ENCODE measurements around the gene RPS21. TPM values are rescaled to one million over a fixed set of nuclear protein-coding genes. Genes with fewer than 3 reads are reported as not detected.

Gene RPS21
- total RNA-seq, 2 donors from 2014 or later: 1,359 to 1,579 TPM

DNA sequence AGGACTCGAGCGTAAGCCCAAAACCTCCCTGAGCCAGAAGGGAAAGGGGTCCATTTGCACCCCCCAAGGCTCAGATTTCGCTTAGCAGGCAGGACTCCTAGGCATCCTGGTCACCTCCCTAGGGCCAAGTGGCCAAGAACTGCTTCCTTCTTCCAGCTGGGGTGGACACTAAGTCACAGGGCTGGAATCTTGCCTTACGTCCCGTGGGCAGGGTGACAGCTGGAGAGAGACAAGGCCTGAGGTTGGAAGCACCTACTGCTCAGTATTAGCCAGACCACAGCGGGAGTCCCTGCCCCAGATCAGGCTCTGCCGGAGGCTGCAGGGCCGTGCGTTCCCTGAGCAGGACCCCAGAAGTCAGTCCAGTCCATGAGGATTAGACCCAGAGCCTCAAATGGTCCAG lies 39.5 kb upstream of the RPS21 start:
- no peak overlapping the region for H3K9ac ChIP-seq (ENCODE audit: low read depth in 2 of 2, low read length in 2 of 2)
- H3K36me3 ChIP-seq: no peaks in the 10 kb centered on the region
- H3K27ac ChIP-seq: no peak overlapping the region
- TF ChIP-seq, protein P1, sequence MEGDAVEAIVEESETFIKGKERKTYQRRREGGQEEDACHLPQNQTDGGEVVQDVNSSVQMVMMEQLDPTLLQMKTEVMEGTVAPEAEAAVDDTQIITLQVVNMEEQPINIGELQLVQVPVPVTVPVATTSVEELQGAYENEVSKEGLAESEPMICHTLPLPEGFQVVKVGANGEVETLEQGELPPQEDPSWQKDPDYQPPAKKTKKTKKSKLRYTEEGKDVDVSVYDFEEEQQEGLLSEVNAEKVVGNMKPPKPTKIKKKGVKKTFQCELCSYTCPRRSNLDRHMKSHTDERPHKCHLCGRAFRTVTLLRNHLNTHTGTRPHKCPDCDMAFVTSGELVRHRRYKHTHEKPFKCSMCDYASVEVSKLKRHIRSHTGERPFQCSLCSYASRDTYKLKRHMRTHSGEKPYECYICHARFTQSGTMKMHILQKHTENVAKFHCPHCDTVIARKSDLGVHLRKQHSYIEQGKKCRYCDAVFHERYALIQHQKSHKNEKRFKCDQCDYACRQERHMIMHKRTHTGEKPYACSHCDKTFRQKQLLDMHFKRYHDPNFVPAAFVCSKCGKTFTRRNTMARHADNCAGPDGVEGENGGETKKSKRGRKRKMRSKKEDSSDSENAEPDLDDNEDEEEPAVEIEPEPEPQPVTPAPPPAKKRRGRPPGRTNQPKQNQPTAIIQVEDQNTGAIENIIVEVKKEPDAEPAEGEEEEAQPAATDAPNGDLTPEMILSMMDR (IDR thresholded peaks at IDR 0.05): no peak
- H3K4me3 ChIP-seq: no peak overlapping the region
- peaks cover 4% of the 10 kb centered on the region for H3K4me1 ChIP-seq
- H3K27me3 ChIP-seq: no peaks in the 10 kb centered on the region
- no peaks in the 10 kb centered on the region for H3K9me3 ChIP-seq
- no peak for DNase-seq
- intact Hi-C loops (cut with DNase I): no loop called here

DNA sequence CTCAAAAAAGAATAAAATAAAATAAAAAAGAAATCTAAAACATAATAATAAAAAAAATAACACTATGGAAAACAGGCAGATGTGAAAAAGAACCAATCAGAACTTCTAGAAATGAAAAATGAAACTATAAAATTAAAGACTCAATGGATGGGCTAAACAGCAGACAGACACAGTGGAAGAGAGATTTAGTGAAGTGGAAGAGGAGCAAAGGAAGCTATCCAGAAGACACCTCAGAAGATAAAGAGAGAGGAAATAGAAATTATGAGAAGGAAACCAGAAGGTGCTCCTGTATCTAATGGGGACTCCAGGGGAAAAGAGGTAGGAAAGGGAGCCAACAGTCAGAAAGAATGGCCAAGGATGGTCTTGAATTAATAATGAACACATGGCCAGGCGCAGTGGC lies 38.3 kb upstream of the RPS21 start:
- H3K9me3 ChIP-seq: no peaks in the 10 kb centered on the region
- DNase-seq: no peak
- no peak overlapping the region for H3K9ac ChIP-seq (ENCODE audit: low read depth in 2 of 2, low read length in 2 of 2)
- H3K27me3 ChIP-seq: no peaks in the 10 kb centered on the region
- no peaks in the 10 kb centered on the region for H3K36me3 ChIP-seq
- no peak overlapping the region for H3K27ac ChIP-seq
- H3K4me3 ChIP-seq: no peak overlapping the region
- H3K4me1 ChIP-seq: peaks cover 4% of the 10 kb centered on the region
- intact Hi-C loops (cut with DNase I): no loop called here
- TF ChIP-seq, protein P1 (IDR thresholded peaks at IDR 0.05): no peak

DNA sequence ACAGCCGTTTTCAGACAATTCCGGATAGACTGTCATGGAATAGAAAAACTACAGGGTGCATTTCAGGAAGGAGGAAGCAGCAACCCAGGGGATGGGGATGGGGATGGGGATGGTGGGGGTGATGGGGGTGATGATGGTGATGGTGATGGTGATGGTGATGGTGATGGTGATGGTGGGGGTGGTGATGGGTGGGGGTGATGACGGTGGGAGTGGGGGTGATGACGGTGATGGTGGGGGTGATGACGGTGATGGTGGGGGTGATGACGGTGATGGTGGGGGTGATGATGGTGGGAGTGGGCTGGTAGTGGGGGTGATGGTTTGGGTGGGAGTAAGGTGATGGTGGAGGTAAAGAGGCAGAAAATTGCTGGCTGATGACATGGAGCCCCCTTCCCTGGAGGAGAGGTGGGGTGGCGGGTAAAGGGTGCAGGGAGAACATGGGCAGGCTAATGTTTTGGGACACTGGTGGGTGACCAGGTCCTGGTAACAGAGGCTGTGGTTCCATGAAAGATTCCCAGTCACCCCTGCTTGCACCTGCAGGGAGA lies 37.3 kb upstream of the RPS21 start:
- intact Hi-C loops (cut with DNase I): no loop called here
- TF ChIP-seq, protein P1 (IDR thresholded peaks at IDR 0.05): no peak
- DNase-seq: no peak
- no peak overlapping the region for H3K9ac ChIP-seq (ENCODE audit: low read depth in 2 of 2, low read length in 2 of 2)
- peaks cover 4% of the 10 kb centered on the region for H3K4me1 ChIP-seq
- no peaks in the 10 kb centered on the region for H3K36me3 ChIP-seq
- no peaks in the 10 kb centered on the region for H3K9me3 ChIP-seq
- H3K4me3 ChIP-seq: no peak overlapping the region
- no peaks in the 10 kb centered on the region for H3K27me3 ChIP-seq
- H3K27ac ChIP-seq: no peak overlapping the region

DNA sequence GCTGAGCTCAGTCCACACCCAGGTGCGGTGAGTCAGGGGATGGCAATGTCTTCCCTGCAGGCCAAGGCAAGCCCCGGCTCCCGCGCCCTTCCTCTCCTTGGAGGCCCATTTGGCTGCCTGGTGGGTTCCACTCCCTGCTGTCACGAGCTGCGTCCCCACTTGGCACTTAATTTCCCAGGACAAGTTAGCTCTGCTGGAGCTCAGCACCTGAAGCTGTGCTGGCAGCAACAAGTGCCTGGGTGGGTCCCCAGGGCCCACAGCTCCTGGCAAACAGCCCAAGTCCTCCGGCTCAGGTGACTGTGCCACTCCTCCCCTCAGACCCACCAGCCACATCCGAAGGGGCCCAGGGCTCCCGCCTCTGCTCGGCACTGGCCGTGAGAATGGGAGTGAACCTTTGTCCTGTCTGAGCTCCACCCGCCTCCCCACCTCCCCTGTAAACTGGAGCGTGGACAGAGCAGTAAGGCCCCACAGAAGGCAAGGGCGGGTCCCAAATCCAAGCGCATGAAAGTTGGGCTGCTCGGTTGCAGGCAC lies 36.7 kb upstream of the RPS21 start:
- peak; percentile 53 for DNase-seq

DNA sequence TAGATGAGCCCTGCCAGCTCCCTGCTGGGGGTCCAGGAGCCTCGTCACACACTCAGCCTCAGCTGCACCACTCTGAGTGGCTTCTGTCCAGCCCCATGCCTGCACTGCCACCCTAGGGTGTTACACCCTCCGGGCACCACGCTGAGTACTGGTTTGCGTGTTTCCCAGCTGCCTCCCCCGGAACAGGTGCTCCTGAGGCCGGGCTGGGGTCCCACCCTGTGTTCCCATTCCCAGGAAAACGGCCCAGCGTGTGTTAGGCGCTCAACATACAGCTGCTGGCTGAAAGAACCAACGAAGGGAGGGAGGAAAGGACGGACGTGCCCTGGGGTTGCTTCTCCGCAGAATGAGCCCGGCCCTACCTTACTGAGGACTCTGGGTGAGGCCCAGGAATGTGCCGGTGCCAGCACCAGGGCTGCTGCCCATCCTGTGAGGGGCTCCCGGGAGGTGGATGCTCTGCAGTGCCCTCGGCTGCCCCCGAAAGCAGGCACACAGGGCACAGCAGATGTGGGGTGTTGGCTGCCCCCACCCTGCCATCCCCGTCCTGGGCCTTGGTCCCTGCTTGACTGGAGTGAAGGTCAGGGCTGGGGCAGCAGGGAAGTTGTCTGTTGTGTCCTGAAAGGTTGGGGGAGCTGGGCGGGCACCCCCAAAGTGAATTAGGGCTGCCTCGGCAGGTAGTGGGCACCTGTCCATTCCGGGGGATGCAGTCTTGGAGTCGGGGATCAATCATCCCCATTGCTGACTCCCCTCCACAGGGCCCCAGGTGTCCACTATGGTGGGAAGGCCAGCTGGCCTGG lies 36.1 kb upstream of the RPS21 start:
- Histone ChIP-seq H3K27me3 (no peaks in the 10 kb centered on the region), H3K9ac (ENCODE audit: low read depth in 2 of 2, low read length in 2 of 2) (no peak overlapping the region), H3K9me3 (no peaks in the 10 kb centered on the region), H3K4me1 (peaks cover 4% of the 10 kb centered on the region), H3K27ac (no peak overlapping the region), H3K4me3 (no peak overlapping the region), H3K36me3 (no peaks in the 10 kb centered on the region)
- TF ChIP-seq, protein P1 (IDR thresholded peaks at IDR 0.05): no peak
- intact Hi-C loops (cut with DNase I): no loop called here
- no peak for DNase-seq

More for the DNA sequence above, 36.7 kb upstream of the RPS21 start:
- no peaks in the 10 kb centered on the region for H3K27me3 ChIP-seq
- H3K9me3 ChIP-seq: no peaks in the 10 kb centered on the region
- no peak overlapping the region for H3K9ac ChIP-seq (ENCODE audit: low read depth in 2 of 2, low read length in 2 of 2)
- no peak overlapping the region for H3K27ac ChIP-seq
- TF ChIP-seq, protein P1 (IDR thresholded peaks at IDR 0.05): no peak
- H3K36me3 ChIP-seq: no peaks in the 10 kb centered on the region
- H3K4me3 ChIP-seq: no peak overlapping the region
- intact Hi-C loops (cut with DNase I): no loop called here
- peaks cover 4% of the 10 kb centered on the region for H3K4me1 ChIP-seq
